NCI-H1092 treated with DMSO at 0.1 percent for 48 hours (cell line): ENCODE results near the gene ARPIN.
"Not testable (repeated sequence)": the region's sequence is repeated elsewhere in the genome, so short reads cannot be mapped to it uniquely, and the experiment has no call there.

ENCODE experiments used
- DNase-seq: peaks from one replicate; lab custom pipeline; 2025; lab: John Stamatoyannopoulos, UW

ARPIN gene

GRCh38 chr15:89910891-89911626 lies 1.7 kb downstream of the ARPIN start:
- no peak for DNase-seq

- DNase-seq: no peak
These were observed 3.1 kb downstream of the ARPIN start for GRCh38 chr15:89909611-89910010.

- DNase-seq: no peak
These were observed 4.5 kb downstream of the ARPIN start for GRCh38 chr15:89908226-89908625.

GRCh38 chr15:89907289-89907688 lies 5.5 kb downstream of the ARPIN start:
- DNase-seq: no peak

GRCh38 chr15:89905846-89906378 lies 6.8 kb downstream of the ARPIN start:
- no peak for DNase-seq

GRCh38 chr15:89904519-89904918 lies 8.2 kb downstream of the ARPIN start:
- no peak for DNase-seq

GRCh38 chr15:89903858-89904130 lies 9.0 kb downstream of the ARPIN start:
- no peak for DNase-seq

- no peak for DNase-seq
These were observed 9.5 kb downstream of the ARPIN start for GRCh38 chr15:89903015-89903857.

- DNase-seq: no peak
These were observed 11.9 kb downstream of the ARPIN start for GRCh38 chr15:89900849-89901248.

- no peak for DNase-seq
These were observed 12.7 kb downstream of the ARPIN start for GRCh38 chr15:89899951-89900567.

GRCh38 chr15:89899295-89899945 lies 13.3 kb downstream of the ARPIN start:
- no peak for DNase-seq

- DNase-seq: peak; percentile 0
These were observed 14.0 kb downstream of the ARPIN start for GRCh38 chr15:89898614-89899294.

GRCh38 chr15:89898146-89898545 lies 14.6 kb downstream of the ARPIN start:
- no peak for DNase-seq

GRCh38 chr15:89893696-89894447 lies 18.9 kb downstream of the ARPIN start, which contains the start of gene AP3S2:
Gene AP3S2 (minus strand): TSS chr15:89893994. CDS start chr15:89893949, 45 bp downstream.
- DNase-seq: peak; percentile 87

GRCh38 chr15:89893027-89893426 lies 19.7 kb downstream of the ARPIN start:
- DNase-seq: no peak

GRCh38 chr15:89888214-89888804 lies 24.4 kb downstream of the ARPIN start:
- DNase-seq: no peak

GRCh38 chr15:89885611-89886010 lies 27.1 kb downstream of the ARPIN start:
- DNase-seq: no peak

- DNase-seq: not testable (repeated sequence)
These were observed 27.6 kb downstream of the ARPIN start for GRCh38 chr15:89885179-89885578.

- no peak for DNase-seq
These were observed 29.2 kb downstream of the ARPIN start for GRCh38 chr15:89883518-89883917.

GRCh38 chr15:89880727-89881126 lies 32.0 kb downstream of the ARPIN start:
- no peak for DNase-seq
